ENCODE results near the gene NPAS3. TPM values are rescaled to one million over a fixed set of nuclear protein-coding genes. Genes with fewer than 3 reads are reported as not detected.

NPAS3 gene
- total and polyA plus RNA-seq, 7 donors: 0.04 to 1.5 (median 0.39) TPM

DNA sequence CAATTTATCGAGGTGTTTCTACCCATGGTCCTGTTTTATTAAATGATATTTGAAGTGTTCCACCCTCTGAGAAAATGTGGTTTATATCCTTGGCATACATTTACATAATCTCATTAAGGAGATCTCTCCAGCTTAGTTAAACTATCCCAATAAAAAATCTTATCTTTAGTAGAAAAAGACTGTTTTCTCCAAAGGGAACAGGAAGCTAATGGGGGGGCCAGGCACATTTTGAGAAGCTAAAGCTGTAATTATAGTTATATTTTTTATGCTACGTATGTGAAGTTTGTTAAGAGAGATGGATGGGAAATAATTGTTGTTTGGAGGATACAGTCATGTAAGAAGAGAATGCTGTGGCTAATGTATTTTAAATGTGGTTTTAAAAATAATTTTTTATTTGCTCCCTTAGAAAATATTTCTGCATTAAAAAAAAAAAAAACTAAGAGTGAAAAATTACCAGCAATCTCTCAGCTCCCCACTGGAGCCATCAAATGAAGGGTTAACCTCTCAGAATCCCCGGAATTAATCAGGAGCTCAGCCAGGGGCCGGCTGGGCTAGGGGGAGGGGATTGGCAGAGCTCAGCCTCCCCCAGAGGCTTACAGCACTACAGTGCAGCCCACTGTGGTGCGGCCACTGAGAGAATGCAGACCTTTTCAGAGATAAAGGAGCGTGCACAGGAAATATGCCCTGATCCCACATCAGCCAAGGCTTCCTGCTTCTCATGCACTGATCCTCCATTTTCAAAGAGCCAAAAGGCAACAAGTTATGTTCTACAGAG, 826.4 kb downstream of the NPAS3 start:
- Histone ChIP-seq H3K36me3 (ENCODE audit: insufficient read depth in 1 of 2, low read depth in 1 of 2) (no peaks in the 10 kb centered on the region), H3K9me3 (no peaks in the 10 kb centered on the region), H3K27me3 (ENCODE audit: insufficient read depth in 3 of 3, low read length in 2 of 3) (peaks cover 0 to 2% (median 0%) of the 10 kb centered on the region in 3 donors), H3K4me3 (no peak overlapping the region), H3K4me1 (no peaks in the 10 kb centered on the region), H3K27ac (no peak overlapping the region)
- TF ChIP-seq, protein P1, sequence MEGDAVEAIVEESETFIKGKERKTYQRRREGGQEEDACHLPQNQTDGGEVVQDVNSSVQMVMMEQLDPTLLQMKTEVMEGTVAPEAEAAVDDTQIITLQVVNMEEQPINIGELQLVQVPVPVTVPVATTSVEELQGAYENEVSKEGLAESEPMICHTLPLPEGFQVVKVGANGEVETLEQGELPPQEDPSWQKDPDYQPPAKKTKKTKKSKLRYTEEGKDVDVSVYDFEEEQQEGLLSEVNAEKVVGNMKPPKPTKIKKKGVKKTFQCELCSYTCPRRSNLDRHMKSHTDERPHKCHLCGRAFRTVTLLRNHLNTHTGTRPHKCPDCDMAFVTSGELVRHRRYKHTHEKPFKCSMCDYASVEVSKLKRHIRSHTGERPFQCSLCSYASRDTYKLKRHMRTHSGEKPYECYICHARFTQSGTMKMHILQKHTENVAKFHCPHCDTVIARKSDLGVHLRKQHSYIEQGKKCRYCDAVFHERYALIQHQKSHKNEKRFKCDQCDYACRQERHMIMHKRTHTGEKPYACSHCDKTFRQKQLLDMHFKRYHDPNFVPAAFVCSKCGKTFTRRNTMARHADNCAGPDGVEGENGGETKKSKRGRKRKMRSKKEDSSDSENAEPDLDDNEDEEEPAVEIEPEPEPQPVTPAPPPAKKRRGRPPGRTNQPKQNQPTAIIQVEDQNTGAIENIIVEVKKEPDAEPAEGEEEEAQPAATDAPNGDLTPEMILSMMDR (IDR thresholded peaks at IDR 0.05): no peak
- DNase-seq (no peak), ATAC-seq (no peak)
- 24 to 27% (median 25%) methylated on average over 6 of the region's 6 CpGs for WGBS, 3 donors
- intact Hi-C loops (cut with DNase I): no loop called here

DNA sequence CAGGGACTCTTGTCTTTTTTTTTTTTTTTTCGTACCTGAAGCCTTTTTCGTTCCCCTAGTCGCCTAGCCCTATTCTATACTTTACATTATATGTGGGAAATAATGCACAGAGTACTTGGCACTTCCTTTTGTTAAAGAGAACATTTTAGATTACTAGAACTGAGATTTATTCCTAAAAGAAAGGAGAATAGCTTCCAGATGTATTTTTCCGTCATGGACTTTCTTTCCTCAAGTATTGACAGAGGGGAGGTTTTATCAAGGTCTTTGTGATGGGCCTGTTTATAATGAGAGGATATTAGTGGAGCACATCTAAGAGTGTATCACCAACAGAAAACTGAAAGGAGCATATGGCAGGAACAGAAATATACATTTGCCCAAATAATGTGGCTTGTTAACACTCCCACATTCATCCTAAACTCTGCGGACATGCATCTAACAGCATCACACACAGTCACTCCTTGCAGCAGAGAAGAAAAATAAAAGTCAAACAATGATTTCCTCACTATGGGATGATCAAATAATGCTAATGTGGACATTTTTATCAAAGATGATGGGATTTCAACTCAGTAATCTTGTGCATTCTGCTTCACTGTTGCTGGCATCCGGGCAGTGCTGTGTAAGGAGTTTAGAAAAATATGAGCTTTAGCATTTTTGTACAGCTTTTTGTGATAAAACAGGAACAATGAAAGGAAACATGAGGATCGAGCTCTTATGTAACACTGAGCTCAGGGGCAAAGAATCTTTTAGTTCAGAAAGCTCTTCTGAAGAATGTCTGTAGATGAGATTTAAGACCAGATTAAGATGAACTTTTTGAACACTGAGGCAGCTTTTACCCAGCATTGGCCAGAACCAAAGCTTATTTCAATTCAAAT, 829.1 kb downstream of the NPAS3 start:
- WGBS, 3 donors: 80 to 83% (median 81%) methylated on average over 7 of the region's 7 CpGs
- ATAC-seq: no peak
- no peaks in the 10 kb centered on the region for H3K4me1 ChIP-seq
- DNase-seq: no peak
- intact Hi-C loops (cut with DNase I): no loop called here
- peaks cover 0 to 2% (median 0%) of the 10 kb centered on the region in 3 donors for H3K27me3 ChIP-seq (ENCODE audit: insufficient read depth in 3 of 3, low read length in 2 of 3)
- H3K36me3 ChIP-seq (ENCODE audit: insufficient read depth in 1 of 2, low read depth in 1 of 2): no peaks in the 10 kb centered on the region
- TF ChIP-seq, protein P1 (IDR thresholded peaks at IDR 0.05): no peak
- H3K9me3 ChIP-seq: no peaks in the 10 kb centered on the region
- no peak overlapping the region for H3K4me3 ChIP-seq
- H3K27ac ChIP-seq: no peak overlapping the region

DNA sequence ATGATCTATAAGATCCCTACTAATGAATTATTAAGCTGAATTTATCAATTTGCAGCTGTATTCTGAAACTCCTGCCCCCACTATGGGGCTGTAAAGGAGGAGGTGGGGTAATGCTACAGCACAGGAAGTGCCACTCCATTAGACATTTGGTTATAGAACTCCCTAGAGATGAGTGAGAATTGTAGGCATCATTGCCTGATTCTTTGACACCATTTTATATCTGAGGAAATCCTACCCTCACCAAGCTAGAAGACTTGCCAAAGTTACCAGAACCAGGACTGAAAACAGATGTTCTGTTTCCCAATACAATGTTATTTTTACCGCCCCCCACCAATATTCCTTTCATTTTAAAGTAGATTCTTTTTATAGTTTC, 829.8 kb downstream of the NPAS3 start:
- no peak overlapping the region for H3K4me3 ChIP-seq
- no peaks in the 10 kb centered on the region for H3K36me3 ChIP-seq (ENCODE audit: insufficient read depth in 1 of 2, low read depth in 1 of 2)
- WGBS, 3 donors: 35 to 97% (median 54%) methylated on average over 1 of the region's 1 CpG
- H3K9me3 ChIP-seq: no peaks in the 10 kb centered on the region
- ATAC-seq (no peak), DNase-seq (no peak)
- no peak overlapping the region for H3K27ac ChIP-seq
- intact Hi-C loops (cut with DNase I): no loop called here
- TF ChIP-seq, protein P1 (IDR thresholded peaks at IDR 0.05): no peak
- H3K4me1 ChIP-seq: no peaks in the 10 kb centered on the region
- peaks cover 0 to 2% (median 0%) of the 10 kb centered on the region in 3 donors for H3K27me3 ChIP-seq (ENCODE audit: insufficient read depth in 3 of 3, low read length in 2 of 3)

DNA sequence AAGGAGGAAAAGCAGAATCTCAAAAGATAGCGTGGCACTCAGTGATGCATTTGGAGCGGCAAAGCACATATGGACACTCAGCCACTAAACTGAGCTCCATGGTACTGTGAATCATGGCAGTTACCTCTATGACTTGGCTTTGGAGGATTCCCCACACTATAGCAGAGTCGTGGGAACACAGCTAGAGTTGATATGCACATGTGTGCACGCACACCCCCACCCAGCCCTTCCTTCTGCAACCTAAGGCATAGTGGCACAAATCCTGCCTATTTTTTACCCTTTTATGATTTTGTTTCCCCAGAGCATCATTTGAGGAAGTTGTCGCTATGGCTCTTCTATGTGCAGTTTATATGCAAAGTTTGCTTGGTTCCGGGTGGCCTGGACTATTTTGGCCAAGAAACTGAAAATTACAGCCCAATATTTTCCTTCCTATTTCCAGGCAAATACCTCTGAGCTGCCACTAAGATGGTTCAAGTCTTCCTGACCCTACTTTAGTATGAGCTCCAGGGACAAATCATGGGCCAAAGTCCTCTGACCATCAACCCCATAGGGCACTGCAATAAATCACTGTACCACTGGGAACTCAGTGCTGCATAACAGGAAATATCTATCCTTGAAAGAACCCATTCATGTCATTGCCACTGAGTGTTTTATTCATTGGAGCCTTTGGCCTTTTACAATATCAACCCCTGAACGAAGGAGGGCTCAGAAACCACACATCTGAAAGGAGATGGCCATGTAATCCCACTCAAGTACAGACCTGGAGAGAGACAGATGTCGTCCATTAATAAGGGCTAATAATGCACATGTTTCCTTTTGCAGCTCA, 834.7 kb downstream of the NPAS3 start:
- DNase-seq (no peak), ATAC-seq (no peak)
- 89 to 91% (median 90%) methylated on average over 8 of the region's 8 CpGs for WGBS, 3 donors
- Histone ChIP-seq H3K4me3 (no peak overlapping the region), H3K27ac (no peak overlapping the region), H3K4me1 (no peaks in the 10 kb centered on the region), H3K9me3 (no peaks in the 10 kb centered on the region), H3K27me3 (ENCODE audit: insufficient read depth in 3 of 3, low read length in 2 of 3) (no peaks in the 10 kb centered on the region), H3K36me3 (ENCODE audit: insufficient read depth in 1 of 2, low read depth in 1 of 2) (no peaks in the 10 kb centered on the region)
- intact Hi-C loops (cut with DNase I): no loop called here
- TF ChIP-seq, protein P1 (IDR thresholded peaks at IDR 0.05): no peak

Data from psoas muscle (tissue), 8 donors.